RWPE2 (cell line): ENCODE measurements around the gene CTCFL.
A peak's percentile ranks its signal among the peaks of the same experiment; 100 is the strongest.
"Not testable (repeated sequence)": the region's sequence is repeated elsewhere in the genome, so short reads cannot be mapped to it uniquely, and the experiment has no call there.

Experiments
- ATAC-seq: fragments of 200-7000 bp; cut with Tn5 transposase; 3 replicates; pipeline ENCODE4 v1.9.1; 2021; ENCODE audit warnings: low read depth
- DNase-seq: peaks from one replicate; pipeline ENCODE4 v3.0.0-alpha.2; 2020; ENCODE audit warnings: low spot score
- H3K27ac ChIP-seq: fragments of 450-650 bp; 2 replicates; pipeline ENCODE4 v1.5.1; 2017; ENCODE audit warnings: mild to moderate bottlenecking; ENCODE audit not compliant: poor library complexity, severe bottlenecking
- H3K27me3 ChIP-seq: fragments of 250-450 bp; sonication (Bioruptor Pico); 2 replicates; pipeline ENCODE4 v1.5.1; 2021; ENCODE audit warnings: mild to moderate bottlenecking, moderate library complexity; ENCODE audit not compliant: insufficient read depth, poor library complexity, severe bottlenecking
- H3K36me3 ChIP-seq: fragments of 250-450 bp; sonication (Bioruptor Pico); 2 replicates; pipeline ENCODE4 v1.5.1; 2020; ENCODE audit warnings: low read depth, mild to moderate bottlenecking, moderate library complexity
- H3K4me1 ChIP-seq: fragments of 250-450 bp; sonication (Bioruptor Pico); 2 replicates; pipeline ENCODE4 v1.5.1; 2021; ENCODE audit warnings: mild to moderate bottlenecking, moderate library complexity; ENCODE audit not compliant: insufficient read depth, poor library complexity, severe bottlenecking
- H3K4me3 ChIP-seq: fragments of 250-450 bp; sonication (Bioruptor Pico); 2 replicates; pipeline ENCODE4 v1.5.1; 2021; ENCODE audit warnings: mild to moderate bottlenecking, moderate library complexity; ENCODE audit not compliant: severe bottlenecking
- H3K9me3 ChIP-seq: fragments of 250-450 bp; sonication (Bioruptor Pico); 2 replicates; pipeline ENCODE4 v1.5.1; 2021; ENCODE audit warnings: mild to moderate bottlenecking, moderate library complexity; ENCODE audit not compliant: severe bottlenecking
- TF ChIP-seq, protein P1 (sequence below): fragments of 450-650 bp; IDR thresholded peaks from one replicate; pipeline ENCODE4 v1.5.1; 2017; ENCODE audit warnings: mild to moderate bottlenecking, moderate library complexity; ENCODE audit not compliant: poor library complexity, severe bottlenecking

Gene CTCFL

DNA sequence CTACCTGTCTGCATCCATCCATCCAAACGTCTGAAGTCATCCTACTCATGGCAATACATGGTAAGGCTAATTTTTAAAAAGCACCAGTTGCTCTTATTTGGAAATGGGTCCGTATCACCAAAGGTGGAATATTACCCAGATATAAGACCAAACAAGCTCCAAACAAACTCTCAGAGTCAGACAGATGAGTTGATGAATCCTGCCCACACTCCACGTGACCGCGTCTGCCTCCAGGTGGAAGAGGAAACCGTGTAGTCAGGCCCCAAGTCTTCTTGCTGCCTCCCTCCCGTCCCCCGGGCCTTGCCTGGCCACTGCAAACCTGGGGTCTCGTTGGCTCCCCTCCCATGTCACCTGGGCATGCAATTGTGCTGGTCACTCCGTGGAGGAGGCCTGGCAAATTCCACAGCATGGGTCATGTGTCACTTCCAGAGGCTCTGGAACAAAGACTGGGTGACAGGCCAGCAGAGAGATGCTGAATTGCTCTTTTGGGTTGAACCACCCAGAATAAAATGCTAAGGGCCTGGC is 31.8 kb downstream of the CTCFL start:
- no peaks in the 10 kb centered on the region for H3K4me1 ChIP-seq

DNA sequence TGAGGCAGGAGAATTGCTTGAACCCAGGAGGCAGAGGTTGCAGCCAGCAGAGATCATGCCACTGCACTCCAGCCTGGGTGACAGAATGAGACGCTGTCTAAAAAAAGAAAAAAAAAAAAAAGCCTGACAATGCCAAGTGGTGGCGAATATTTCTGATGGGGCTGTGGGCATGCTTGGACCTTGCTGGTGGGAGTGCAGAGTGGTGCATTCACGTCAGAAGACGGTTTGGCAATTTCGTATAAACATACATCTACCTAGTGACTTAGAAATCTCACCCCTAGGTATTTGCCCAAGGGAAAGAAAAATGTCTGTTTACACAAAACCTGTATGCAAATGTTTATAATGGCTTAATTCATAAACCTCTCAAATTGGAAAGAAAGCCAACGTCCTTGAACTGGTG is 33.6 kb downstream of the CTCFL start:
- TF ChIP-seq, protein P1, sequence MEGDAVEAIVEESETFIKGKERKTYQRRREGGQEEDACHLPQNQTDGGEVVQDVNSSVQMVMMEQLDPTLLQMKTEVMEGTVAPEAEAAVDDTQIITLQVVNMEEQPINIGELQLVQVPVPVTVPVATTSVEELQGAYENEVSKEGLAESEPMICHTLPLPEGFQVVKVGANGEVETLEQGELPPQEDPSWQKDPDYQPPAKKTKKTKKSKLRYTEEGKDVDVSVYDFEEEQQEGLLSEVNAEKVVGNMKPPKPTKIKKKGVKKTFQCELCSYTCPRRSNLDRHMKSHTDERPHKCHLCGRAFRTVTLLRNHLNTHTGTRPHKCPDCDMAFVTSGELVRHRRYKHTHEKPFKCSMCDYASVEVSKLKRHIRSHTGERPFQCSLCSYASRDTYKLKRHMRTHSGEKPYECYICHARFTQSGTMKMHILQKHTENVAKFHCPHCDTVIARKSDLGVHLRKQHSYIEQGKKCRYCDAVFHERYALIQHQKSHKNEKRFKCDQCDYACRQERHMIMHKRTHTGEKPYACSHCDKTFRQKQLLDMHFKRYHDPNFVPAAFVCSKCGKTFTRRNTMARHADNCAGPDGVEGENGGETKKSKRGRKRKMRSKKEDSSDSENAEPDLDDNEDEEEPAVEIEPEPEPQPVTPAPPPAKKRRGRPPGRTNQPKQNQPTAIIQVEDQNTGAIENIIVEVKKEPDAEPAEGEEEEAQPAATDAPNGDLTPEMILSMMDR: no peak
- Histone ChIP-seq H3K27ac (no peak overlapping the region), H3K36me3 (no peaks in the 10 kb centered on the region), H3K4me3 (no peak overlapping the region), H3K4me1 (no peaks in the 10 kb centered on the region), H3K27me3 (peaks cover 28% of the 10 kb centered on the region), H3K9me3 (no peaks in the 10 kb centered on the region)
- DNase-seq (peak; percentile 19), ATAC-seq (no peak)

More for the DNA sequence above, 31.8 kb downstream of the CTCFL start:
- Histone ChIP-seq H3K36me3 (no peaks in the 10 kb centered on the region), H3K9me3 (no peaks in the 10 kb centered on the region), H3K27ac (no peak overlapping the region), H3K27me3 (peaks cover 36% of the 10 kb centered on the region), H3K4me3 (no peak overlapping the region)
- TF ChIP-seq, protein P1: no peak
- no peak; the same call in 2 of the 3 replicates for ATAC-seq
- peak; percentile 77 for DNase-seq

DNA sequence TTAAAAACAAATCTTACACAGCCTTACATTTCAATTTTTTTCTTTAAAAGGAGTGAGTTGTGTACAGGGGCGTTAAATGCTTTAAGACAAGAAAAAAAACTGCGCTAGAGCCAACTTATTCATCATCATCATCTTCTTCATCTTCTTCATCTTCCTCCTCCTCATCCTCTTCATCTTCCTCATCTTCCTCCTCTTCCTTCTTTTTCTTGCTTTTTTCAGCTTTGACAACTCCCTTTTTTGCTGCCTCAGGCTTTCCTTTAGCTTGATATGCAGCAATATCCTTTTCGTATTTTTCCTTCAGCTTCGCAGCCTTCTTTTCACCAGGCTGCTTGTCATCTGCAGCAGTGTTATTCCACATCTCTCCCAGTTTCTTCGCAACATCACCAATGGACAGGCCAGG is 36.7 kb downstream of the CTCFL start:
- not testable (repeated sequence) for ATAC-seq, H3K4me1 ChIP-seq, H3K36me3 ChIP-seq, H3K27ac ChIP-seq, H3K4me3 ChIP-seq, DNase-seq, H3K9me3 ChIP-seq
- peaks cover 36% of the 10 kb centered on the region for H3K27me3 ChIP-seq

DNA sequence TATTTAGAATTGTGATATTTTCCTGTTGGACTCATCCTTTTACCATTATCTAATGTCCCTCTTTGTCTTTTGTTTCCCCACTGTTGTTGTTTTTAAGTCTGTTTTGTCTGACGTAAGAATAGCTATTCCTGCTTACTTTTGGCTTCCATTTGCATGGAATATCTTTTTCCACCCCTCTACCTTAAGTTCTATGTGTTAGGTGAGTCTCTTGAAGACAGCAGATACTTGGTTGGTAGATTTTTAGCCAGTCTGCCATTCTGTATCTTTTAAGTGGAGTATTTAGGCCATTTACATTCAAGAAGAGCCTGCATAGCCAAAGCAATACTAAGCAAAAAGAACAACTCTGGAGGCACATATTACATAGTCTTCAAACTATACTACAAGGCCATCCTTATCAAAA is 39.2 kb downstream of the CTCFL start:
- Histone ChIP-seq H3K27me3 (peaks cover 38% of the 10 kb centered on the region), H3K4me3 (no peak overlapping the region), H3K27ac (no peak overlapping the region), H3K9me3 (peaks cover 7% of the 10 kb centered on the region), H3K36me3 (no peaks in the 10 kb centered on the region), H3K4me1 (no peaks in the 10 kb centered on the region)
- ATAC-seq: no peak
- TF ChIP-seq, protein P1: no peak
- no peak for DNase-seq

DNA sequence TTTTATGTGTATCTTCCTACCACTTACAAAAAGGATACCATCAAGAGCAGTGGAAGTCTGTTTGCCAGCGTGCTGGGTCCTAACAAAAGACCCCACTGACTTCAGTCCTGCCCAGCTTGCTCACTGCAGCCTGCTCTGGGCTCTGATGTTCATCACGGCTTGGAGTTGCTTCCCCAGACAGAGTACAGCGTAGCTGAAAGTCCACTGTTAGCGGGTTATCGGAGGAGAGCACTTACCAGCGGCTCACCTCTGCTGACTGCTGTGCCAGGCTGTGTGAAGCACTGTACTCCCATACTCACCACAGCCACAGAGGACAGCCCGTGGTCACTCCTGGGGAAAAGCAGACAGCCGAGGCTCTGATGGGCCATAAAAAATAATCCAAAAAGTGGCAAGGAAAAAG is 40.2 kb downstream of the CTCFL start:
- Histone ChIP-seq H3K27ac (no peak overlapping the region), H3K4me3 (no peak overlapping the region), H3K36me3 (no peaks in the 10 kb centered on the region), H3K27me3 (peaks cover 46% of the 10 kb centered on the region), H3K9me3 (peaks cover 7% of the 10 kb centered on the region), H3K4me1 (no peaks in the 10 kb centered on the region)
- TF ChIP-seq, protein P1: no peak
- DNase-seq (peak; percentile 52), ATAC-seq (no peak; the same call in 2 of the 3 replicates)
